OCI-LY3 (cell line): Measurements from ENCODE around the gene BLMH.

ENCODE experiments used
- H2AFZ ChIP-seq: fragments of 200-600, 300-600 bp; shearing (Covaris generic); 2 replicates; pipeline ENCODE4 v1.6.0; 2014; ENCODE audit warnings: antibody characterized with exemption, low read depth, low read length
- H3K27ac ChIP-seq: fragments of 200-600, 300-600 bp; sonication (generic); 2 replicates; pipeline ENCODE4 v1.5.1; 2014; ENCODE audit warnings: mild to moderate bottlenecking, low read length, moderate library complexity, mixed read lengths
- H3K27me3 ChIP-seq: fragments of 200-600, 300-600 bp; sonication (generic); 2 replicates; pipeline ENCODE4 v1.6.1; 2014; ENCODE audit warnings: low read depth, low read length, mixed read lengths
- H3K36me3 ChIP-seq: fragments of 200-600, 300-600 bp; sonication (generic); replicated peaks from 2 replicates; pipeline ENCODE3; 2014; ENCODE audit warnings: low read depth, low read length, mixed read lengths
- H3K4me1 ChIP-seq: fragments of 300-600, 200-600 bp; sonication (generic); 2 replicates; pipeline ENCODE4 v1.6.1; 2014; ENCODE audit warnings: low read length, mixed read lengths
- H3K4me2 ChIP-seq: fragments of 200-600, 300-600 bp; sonication (generic); 2 replicates; pipeline ENCODE4 v1.6.1; 2014; ENCODE audit warnings: low read length, mixed read lengths
- H3K4me3 ChIP-seq: fragments of 300-600, 200-600 bp; sonication (generic); 2 replicates; pipeline ENCODE4 v1.5.1; 2014; ENCODE audit warnings: antibody characterized with exemption, mild to moderate bottlenecking, low read length, moderate library complexity
- H3K79me2 ChIP-seq: fragments of 300-600, 200-600 bp; shearing (Covaris generic); 2 replicates; pipeline ENCODE4 v1.6.1; 2014; ENCODE audit warnings: mild to moderate bottlenecking, low read length, mixed read lengths
- H3K9ac ChIP-seq: fragments of 300-600, 200-600 bp; shearing (Covaris generic); 2 replicates; pipeline ENCODE4 v1.6.0; 2014; ENCODE audit warnings: mild to moderate bottlenecking, low read length, moderate library complexity
- H3K9me3 ChIP-seq: fragments of 200-600, 300-600 bp; shearing (Covaris generic); 2 replicates; pipeline ENCODE4 v1.6.1; 2014; ENCODE audit warnings: low read length, mixed read lengths; ENCODE audit not compliant: insufficient read depth
- H4K20me1 ChIP-seq: fragments of 200-600, 300-600 bp; sonication (generic); 2 replicates; pipeline ENCODE4 v1.6.1; 2016; ENCODE audit warnings: low read length, mixed read lengths; ENCODE audit not compliant: insufficient read depth
- EZH2phosphoT487 ChIP-seq: fragments of 200-600 bp; shearing (Covaris generic); IDR thresholded peaks from 2 replicates; pipeline ENCODE4 v1.6.1; 2018; ENCODE audit warnings: antibody characterized with exemption, mixed run types, low read depth
- TF ChIP-seq, protein P1 (sequence below): fragments of 200-600, 300-600 bp; sonication (generic); IDR thresholded peaks from 2 replicates; pipeline ENCODE4 v1.5.1; 2014; ENCODE audit warnings: antibody characterized with exemption, low read length, low read depth

BLMH gene

GRCh38 chr17:30244853-30245385, 46.8 kb downstream of the BLMH start:
- Histone ChIP-seq H3K27ac (no peak overlapping the region), H3K4me2 (no peak overlapping the region), H3K4me3 (no peak overlapping the region), H4K20me1 (no peaks in the 10 kb centered on the region), H3K4me1 (no peaks in the 10 kb centered on the region), H3K27me3 (no peaks in the 10 kb centered on the region), H3K36me3 (peaks cover 30% of the 10 kb centered on the region), H3K9me3 (no peaks in the 10 kb centered on the region), H3K9ac (no peak overlapping the region), H3K79me2 (no peaks in the 10 kb centered on the region), H2AFZ (no peak overlapping the region)
- no peak for TF ChIP-seq EZH2phosphoT487
- TF ChIP-seq, protein P1, sequence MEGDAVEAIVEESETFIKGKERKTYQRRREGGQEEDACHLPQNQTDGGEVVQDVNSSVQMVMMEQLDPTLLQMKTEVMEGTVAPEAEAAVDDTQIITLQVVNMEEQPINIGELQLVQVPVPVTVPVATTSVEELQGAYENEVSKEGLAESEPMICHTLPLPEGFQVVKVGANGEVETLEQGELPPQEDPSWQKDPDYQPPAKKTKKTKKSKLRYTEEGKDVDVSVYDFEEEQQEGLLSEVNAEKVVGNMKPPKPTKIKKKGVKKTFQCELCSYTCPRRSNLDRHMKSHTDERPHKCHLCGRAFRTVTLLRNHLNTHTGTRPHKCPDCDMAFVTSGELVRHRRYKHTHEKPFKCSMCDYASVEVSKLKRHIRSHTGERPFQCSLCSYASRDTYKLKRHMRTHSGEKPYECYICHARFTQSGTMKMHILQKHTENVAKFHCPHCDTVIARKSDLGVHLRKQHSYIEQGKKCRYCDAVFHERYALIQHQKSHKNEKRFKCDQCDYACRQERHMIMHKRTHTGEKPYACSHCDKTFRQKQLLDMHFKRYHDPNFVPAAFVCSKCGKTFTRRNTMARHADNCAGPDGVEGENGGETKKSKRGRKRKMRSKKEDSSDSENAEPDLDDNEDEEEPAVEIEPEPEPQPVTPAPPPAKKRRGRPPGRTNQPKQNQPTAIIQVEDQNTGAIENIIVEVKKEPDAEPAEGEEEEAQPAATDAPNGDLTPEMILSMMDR, result no peak

DNA sequence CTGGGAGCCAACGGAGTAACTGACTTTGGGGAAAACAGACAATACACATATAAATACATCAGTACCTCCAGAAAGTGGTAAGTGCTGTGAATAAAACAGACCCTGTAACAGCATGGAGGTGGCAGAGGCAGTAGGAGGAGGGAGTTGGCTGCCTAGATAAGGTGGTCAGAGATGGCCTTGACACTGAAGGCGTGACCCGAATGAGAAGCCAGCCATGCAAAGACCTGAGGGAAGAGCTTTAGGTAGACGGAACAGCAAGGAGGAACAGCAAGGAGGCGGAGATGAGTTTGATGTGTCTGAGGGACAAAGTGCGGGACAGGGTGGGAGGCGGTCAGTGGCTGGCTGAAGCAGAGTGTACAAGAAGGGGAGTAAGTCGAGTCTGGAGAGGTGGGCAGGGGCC, 48.2 kb downstream of the BLMH start:
- H4K20me1 ChIP-seq, result no peaks in the 10 kb centered on the region
- no peaks in the 10 kb centered on the region for H3K4me1 ChIP-seq
- peaks cover 18% of the 10 kb centered on the region for H3K36me3 ChIP-seq
- no peak overlapping the region for H3K9ac ChIP-seq
- no peak overlapping the region for H3K4me3 ChIP-seq
- no peaks in the 10 kb centered on the region for H3K79me2 ChIP-seq
- H3K9me3 ChIP-seq, result no peaks in the 10 kb centered on the region
- TF ChIP-seq EZH2phosphoT487, result no peak
- TF ChIP-seq, protein P1, result no peak
- H3K27me3 ChIP-seq, result no peaks in the 10 kb centered on the region
- no peak overlapping the region for H3K4me2 ChIP-seq
- no peak overlapping the region for H3K27ac ChIP-seq
- H2AFZ ChIP-seq, result no peak overlapping the region

- Histone ChIP-seq H3K4me1 (no peaks in the 10 kb centered on the region), H3K4me3 (no peak overlapping the region), H3K36me3 (peaks cover 13% of the 10 kb centered on the region), H3K27me3 (no peaks in the 10 kb centered on the region), H3K9me3 (no peaks in the 10 kb centered on the region), H4K20me1 (no peaks in the 10 kb centered on the region), H3K79me2 (no peaks in the 10 kb centered on the region), H3K27ac (no peak overlapping the region), H3K9ac (no peak overlapping the region), H3K4me2 (no peak overlapping the region), H2AFZ (no peak overlapping the region)
- TF ChIP-seq, protein P1, result no peak
- no peak for TF ChIP-seq EZH2phosphoT487
These were observed 48.7 kb downstream of the BLMH start for GRCh38 chr17:30243002-30243401.

DNA sequence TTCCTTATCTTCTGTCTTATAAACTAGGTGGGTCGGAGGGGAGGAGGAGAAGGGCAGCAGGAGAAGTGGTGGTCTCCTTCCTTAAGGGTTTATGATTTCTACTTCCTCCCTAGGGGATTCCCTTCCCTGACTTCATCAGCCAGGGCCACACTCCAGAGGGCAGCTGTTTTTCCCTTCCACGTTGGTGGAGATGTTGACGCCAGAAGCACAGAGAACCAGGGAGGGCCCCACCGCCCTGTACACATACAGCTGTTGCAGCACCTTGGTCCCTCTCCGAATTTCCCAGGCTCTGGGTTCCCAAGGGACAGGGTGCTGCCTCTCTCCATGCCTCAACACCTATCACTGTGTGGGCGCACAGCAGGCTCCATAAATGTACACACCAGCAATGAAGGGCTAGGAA, 50.7 kb downstream of the BLMH start:
- Histone ChIP-seq H3K36me3 (no peaks in the 10 kb centered on the region), H3K27me3 (no peaks in the 10 kb centered on the region), H2AFZ (no peak overlapping the region), H3K9ac (no peak overlapping the region), H3K27ac (no peak overlapping the region), H3K4me1 (no peaks in the 10 kb centered on the region), H4K20me1 (no peaks in the 10 kb centered on the region), H3K4me3 (no peak overlapping the region), H3K9me3 (no peaks in the 10 kb centered on the region), H3K4me2 (no peak overlapping the region), H3K79me2 (no peaks in the 10 kb centered on the region)
- TF ChIP-seq, protein P1, result no peak
- TF ChIP-seq EZH2phosphoT487, result no peak
